Neural cell (in vitro differentiated cells): Measurements from ENCODE around the gene EIF2B4.

ENCODE experiments used
- CTCF ChIP-seq: fragments of 450-650 bp; IDR thresholded peaks from 2 replicates; pipeline ENCODE4 v1.5.1; 2014; ENCODE audit warnings: antibody characterized with exemption, mild to moderate bottlenecking, moderate library complexity; ENCODE audit not compliant: poor library complexity, severe bottlenecking
- RAD21 ChIP-seq: fragments of 450-650 bp; conservative IDR thresholded peaks from 2 replicates; pipeline ENCODE4 v1.6.1; 2014; ENCODE audit warnings: antibody characterized with exemption, mild to moderate bottlenecking, moderate library complexity
- SMC3 ChIP-seq: fragments of 450-650 bp; conservative IDR thresholded peaks from 2 replicates; pipeline ENCODE4 v1.6.1; 2014; ENCODE audit warnings: antibody characterized with exemption, mild to moderate bottlenecking, moderate library complexity; ENCODE audit not compliant: poor library complexity

DNA sequence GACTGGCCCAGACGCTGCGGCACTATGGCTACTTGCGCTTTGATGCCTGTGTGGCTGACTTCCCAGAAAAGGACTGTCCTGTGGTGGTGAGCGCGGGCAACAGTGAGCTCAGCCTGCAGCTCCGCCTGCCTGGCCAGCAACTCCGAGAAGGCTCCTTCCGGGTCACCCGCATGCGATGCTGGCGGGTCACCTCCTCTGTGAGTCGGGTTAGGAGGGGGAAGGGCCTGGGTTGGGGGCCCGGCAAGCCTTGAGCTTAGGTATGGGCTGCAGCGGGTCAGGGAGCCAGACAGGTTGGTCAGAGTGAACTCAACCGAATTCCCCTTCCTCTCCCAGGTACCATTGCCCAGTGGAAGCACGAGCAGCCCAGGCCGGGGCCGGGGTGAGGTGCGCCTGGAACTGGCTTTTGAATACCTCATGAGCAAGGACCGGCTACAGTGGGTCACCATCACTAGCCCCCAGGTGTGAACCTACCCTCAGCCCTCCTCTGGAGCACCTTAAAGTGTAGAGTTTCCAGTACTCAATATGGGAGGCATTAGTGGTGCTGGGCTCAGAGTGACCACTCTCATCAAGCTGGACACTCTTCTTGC is 5.5 kb upstream of the EIF2B4 start:
- no peak for TF ChIP-seq CTCF
- TF ChIP-seq SMC3 = no peak
- no peak for TF ChIP-seq RAD21
